ENCODE results near the gene EPN3. TPM values are rescaled to one million over a fixed set of nuclear protein-coding genes. Genes with fewer than 3 reads are reported as not detected.

Gene EPN3
- polyA plus RNA-seq, 1 donor, result 3.3 TPM

DNA sequence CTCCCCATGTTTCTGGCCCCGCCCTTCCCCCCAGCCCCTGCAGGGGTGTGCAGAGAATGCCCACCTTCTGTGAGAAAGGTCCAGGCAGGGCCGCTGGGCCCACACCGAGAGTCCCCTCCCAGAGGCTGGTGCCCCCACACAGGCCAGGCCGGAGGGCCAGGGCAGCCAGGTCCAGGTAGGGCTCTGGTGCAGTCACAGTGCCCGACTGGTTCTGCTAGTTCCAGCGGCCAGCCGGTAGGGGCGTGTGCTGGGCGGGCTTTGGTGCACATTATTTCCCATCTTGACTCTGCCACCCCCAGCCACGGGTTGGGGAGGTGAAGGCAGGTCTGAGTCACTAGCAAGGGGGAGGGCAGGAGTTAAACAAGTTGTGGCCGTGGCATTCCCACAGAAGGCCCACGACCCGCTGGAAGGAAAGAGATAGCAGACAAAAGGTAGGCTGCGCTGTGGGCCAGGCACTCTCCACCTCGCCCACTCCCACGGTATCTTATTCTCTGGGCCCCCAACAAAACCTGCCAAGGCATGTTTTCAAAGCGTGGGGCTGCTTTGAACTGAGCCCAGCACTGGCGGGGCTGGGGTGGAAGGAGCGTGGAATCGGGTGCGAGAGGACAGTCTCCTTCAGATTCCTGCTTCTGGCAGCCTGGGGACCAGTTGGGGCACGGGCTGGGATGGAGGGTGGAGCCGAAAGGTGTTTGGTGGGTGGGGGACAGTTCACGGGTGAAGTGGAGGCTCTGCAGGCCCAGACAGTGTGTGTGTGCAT, 1.9 kb downstream of the EPN3 start:
- peak in 1 of 2 donors; percentile 60 for DNase-seq
- peaks cover 50% of the 10 kb centered on the region for H3K4me1 ChIP-seq (ENCODE audit: control insufficient read depth, insufficient read depth, low read length)
- no peaks in the 10 kb centered on the region for H3K36me3 ChIP-seq (ENCODE audit: control insufficient read depth, insufficient read depth, low read length)
- no peak overlapping the region for H3K4me3 ChIP-seq (ENCODE audit: low read length)
- H3K27ac ChIP-seq (ENCODE audit: low read length), result no peak overlapping the region
- H3K27me3 ChIP-seq (ENCODE audit: control insufficient read depth, insufficient read depth, low read length), result peaks cover 18% of the 10 kb centered on the region
- no CpG with 5 or more reads among the region's 24 CpGs for WGBS (ENCODE audit: insufficient coverage, low lambda C conversion rate)
- H3K9me3 ChIP-seq (ENCODE audit: control insufficient read depth, low read depth, low read length), result no peaks in the 10 kb centered on the region

DNA sequence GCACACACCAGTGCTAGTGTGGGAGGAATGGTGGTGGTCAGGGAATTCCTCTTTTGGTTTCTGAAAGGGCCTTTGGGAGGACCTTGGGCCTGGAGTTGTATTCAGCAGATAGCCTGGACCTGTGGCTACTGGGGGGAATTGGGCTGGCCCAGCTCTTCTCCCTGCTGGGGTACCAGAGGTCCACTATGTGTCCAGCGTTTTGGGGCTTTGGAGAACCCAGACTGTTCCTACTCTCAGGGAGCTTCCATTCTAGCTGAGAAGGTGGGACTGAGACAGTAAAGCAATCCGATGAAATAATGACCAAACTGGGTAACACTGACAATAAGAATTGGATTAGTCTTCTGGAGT, 2.4 kb downstream of the EPN3 start:
- peaks cover 18% of the 10 kb centered on the region for H3K27me3 ChIP-seq (ENCODE audit: control insufficient read depth, insufficient read depth, low read length)
- H3K9me3 ChIP-seq (ENCODE audit: control insufficient read depth, low read depth, low read length), result no peaks in the 10 kb centered on the region
- H3K4me3 ChIP-seq (ENCODE audit: low read length), result no peak overlapping the region
- H3K27ac ChIP-seq (ENCODE audit: low read length), result no peak overlapping the region
- H3K36me3 ChIP-seq (ENCODE audit: control insufficient read depth, insufficient read depth, low read length), result no peaks in the 10 kb centered on the region
- H3K4me1 ChIP-seq (ENCODE audit: control insufficient read depth, insufficient read depth, low read length), result peaks cover 55% of the 10 kb centered on the region
- no peak for DNase-seq
- WGBS (ENCODE audit: insufficient coverage, low lambda C conversion rate), result no CpG with 5 or more reads among the region's 2 CpGs

DNA sequence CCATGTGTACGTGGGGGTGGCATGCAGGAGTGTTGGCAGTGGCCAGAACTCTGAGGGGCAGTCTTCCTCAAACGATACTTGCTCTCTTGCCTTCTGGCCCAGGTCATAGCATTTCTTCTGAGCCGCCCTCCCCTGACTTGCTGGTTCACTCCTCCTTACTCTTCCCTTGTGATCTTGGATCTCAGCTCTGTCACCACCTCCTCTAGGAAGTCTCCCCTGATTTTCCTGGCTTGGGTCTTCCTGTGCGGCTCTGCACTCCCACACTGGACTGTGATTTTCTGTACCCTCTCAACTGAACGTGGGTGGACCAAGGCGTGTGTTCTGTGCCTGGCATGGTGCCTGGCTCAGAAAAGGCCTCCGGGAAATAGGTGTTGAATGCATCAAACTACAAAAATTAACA, 2.9 kb downstream of the EPN3 start:
- peaks cover 18% of the 10 kb centered on the region for H3K27me3 ChIP-seq (ENCODE audit: control insufficient read depth, insufficient read depth, low read length)
- H3K27ac ChIP-seq (ENCODE audit: low read length), result no peak overlapping the region
- no peaks in the 10 kb centered on the region for H3K36me3 ChIP-seq (ENCODE audit: control insufficient read depth, insufficient read depth, low read length)
- peaks cover 58% of the 10 kb centered on the region for H3K4me1 ChIP-seq (ENCODE audit: control insufficient read depth, insufficient read depth, low read length)
- DNase-seq, result no peak
- no peak overlapping the region for H3K4me3 ChIP-seq (ENCODE audit: low read length)
- 92% methylated on average over 2 of the region's 7 CpGs for WGBS (ENCODE audit: insufficient coverage, low lambda C conversion rate)
- no peaks in the 10 kb centered on the region for H3K9me3 ChIP-seq (ENCODE audit: control insufficient read depth, low read depth, low read length)

DNA sequence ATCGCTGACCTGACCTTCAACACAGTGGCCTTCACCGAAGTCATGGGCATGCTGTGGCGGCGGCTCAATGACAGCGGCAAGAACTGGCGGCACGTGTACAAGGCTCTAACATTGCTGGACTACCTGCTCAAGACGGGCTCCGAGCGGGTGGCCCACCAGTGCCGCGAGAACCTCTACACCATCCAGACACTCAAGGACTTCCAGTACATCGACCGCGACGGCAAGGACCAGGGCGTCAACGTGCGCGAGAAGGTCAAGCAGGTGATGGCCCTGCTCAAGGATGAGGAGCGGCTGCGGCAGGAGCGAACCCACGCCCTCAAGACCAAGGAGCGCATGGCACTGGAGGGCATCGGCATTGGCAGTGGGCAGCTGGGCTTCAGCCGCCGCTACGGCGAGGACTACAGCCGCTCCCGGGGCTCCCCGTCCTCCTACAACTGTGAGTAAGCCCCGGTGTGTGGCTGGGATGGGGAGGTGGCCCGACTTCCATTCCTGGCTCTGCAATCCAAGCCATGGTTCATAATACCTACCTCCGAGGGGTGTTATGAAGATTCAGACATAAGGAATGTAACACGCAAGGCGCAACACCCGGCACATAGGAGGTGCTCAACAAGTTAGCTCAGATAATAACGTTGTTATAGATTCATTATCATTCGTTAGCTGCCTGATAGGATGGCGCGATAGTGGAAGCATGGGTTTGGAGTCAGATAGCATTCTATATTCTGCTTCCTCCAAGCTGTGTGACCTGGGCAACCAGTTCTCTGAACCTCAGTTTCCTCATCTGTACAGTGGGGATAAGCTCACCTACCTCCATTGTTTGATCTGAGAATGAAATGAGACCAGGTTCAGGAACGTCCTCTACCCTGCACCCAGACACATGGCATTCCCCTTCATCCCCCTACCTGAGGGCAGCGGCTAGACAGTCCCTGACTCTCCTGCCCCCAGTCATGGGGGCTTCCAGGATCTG, 4.4 kb downstream of the EPN3 start:
- Histone ChIP-seq H3K27me3 (ENCODE audit: control insufficient read depth, insufficient read depth, low read length) (peaks cover 14% of the 10 kb centered on the region), H3K36me3 (ENCODE audit: control insufficient read depth, insufficient read depth, low read length) (no peaks in the 10 kb centered on the region), H3K4me1 (ENCODE audit: control insufficient read depth, insufficient read depth, low read length) (peaks cover 64% of the 10 kb centered on the region), H3K4me3 (ENCODE audit: low read length) (no peak overlapping the region), H3K9me3 (ENCODE audit: control insufficient read depth, low read depth, low read length) (no peaks in the 10 kb centered on the region), H3K27ac (ENCODE audit: low read length) (no peak overlapping the region)
- DNase-seq, result no peak
- 92% methylated on average over 2 of the region's 45 CpGs for WGBS (ENCODE audit: insufficient coverage, low lambda C conversion rate)

DNA sequence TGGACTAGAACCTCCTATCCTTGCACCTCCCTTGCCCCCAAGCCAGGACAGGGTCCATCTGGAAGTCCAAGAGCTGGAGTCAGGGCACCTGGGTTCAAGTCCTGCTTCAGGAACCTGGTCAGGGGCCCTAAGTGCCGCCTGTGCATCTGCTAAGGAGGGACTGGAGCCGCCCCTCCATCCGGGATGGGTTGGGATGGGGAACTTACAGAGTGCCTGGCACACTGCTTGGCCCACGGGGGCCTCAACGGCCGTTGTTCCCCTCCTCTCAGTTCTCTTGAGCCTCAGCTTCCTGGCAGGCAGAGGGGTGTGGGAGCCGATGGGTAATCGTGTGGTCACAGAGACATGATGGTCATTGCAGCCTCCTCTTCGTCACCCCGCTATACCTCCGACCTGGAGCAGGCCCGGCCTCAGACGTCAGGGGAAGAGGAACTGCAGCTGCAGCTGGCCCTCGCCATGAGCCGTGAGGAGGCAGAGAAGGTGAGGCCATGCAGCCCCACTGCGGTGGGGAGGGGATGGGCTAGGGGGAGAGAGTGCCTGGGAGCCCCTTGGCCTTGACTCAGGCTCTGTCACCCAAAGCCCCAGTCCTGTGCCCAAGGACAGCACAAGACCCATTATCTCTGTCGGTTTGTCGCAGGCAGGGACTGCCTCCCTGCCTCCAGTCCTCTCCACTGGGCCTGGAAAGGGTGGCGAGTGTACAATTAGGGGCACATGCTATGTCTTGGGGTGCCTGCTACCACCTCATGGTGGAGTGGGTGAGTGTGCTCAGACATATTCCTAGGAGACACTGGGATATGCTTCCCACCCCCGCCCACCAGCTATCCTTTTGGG, 5.4 kb downstream of the EPN3 start:
- Histone ChIP-seq H3K27me3 (ENCODE audit: control insufficient read depth, insufficient read depth, low read length) (peaks cover 5% of the 10 kb centered on the region), H3K4me3 (ENCODE audit: low read length) (no peak overlapping the region), H3K4me1 (ENCODE audit: control insufficient read depth, insufficient read depth, low read length) (peaks cover 61% of the 10 kb centered on the region), H3K27ac (ENCODE audit: low read length) (peak overlapping the region; percentile 74), H3K36me3 (ENCODE audit: control insufficient read depth, insufficient read depth, low read length) (no peaks in the 10 kb centered on the region), H3K9me3 (ENCODE audit: control insufficient read depth, low read depth, low read length) (no peaks in the 10 kb centered on the region)
- WGBS (ENCODE audit: insufficient coverage, low lambda C conversion rate), result no CpG with 5 or more reads among the region's 20 CpGs
- no peak for DNase-seq

DNA sequence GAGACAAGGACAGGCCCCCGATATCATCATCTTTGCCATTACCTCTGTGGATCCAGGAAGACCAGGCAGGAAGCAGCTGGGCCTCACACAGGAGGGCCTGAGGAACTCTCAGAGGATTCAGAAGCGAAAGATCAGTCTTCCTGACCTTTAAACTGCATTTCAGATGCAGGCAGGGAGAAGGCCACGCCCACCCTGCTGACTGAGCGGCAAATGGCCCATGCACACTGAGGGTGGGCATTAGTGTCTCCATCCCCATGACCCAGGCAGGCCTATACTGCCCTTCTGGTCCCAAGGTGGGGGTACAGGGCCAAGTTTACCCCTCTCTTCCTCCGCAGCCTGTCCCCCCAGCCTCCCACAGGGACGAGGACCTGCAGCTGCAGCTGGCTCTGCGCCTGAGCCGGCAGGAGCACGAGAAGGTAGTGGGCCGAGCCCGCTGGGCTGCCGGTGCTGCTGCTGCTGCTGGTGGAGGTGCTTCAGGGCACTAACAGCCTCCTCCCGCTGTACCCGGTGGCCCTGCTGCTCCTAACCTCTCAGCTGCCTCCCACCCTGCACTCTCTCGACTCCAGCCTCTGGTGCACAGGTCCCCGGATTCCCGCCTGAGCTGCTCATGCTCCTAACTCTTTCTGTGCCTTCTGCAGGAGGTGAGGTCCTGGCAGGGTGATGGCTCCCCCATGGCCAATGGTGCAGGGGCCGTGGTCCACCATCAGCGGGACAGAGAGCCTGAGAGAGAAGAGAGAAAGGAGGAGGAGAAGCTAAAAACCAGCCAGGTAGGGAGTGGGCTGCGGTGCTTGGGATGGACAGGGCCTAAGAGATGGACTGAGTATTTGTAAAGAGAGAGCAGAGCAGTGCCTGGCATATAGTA, 6.2 kb downstream of the EPN3 start:
- Histone ChIP-seq H3K27me3 (ENCODE audit: control insufficient read depth, insufficient read depth, low read length) (no peaks in the 10 kb centered on the region), H3K4me1 (ENCODE audit: control insufficient read depth, insufficient read depth, low read length) (peaks cover 61% of the 10 kb centered on the region), H3K36me3 (ENCODE audit: control insufficient read depth, insufficient read depth, low read length) (no peaks in the 10 kb centered on the region), H3K4me3 (ENCODE audit: low read length) (no peak overlapping the region), H3K27ac (ENCODE audit: low read length) (peak overlapping the region; percentile 74), H3K9me3 (ENCODE audit: control insufficient read depth, low read depth, low read length) (no peaks in the 10 kb centered on the region)
- WGBS (ENCODE audit: insufficient coverage, low lambda C conversion rate), result no CpG with 5 or more reads among the region's 20 CpGs
- DNase-seq, result peak; percentile 74 to 89

DNA sequence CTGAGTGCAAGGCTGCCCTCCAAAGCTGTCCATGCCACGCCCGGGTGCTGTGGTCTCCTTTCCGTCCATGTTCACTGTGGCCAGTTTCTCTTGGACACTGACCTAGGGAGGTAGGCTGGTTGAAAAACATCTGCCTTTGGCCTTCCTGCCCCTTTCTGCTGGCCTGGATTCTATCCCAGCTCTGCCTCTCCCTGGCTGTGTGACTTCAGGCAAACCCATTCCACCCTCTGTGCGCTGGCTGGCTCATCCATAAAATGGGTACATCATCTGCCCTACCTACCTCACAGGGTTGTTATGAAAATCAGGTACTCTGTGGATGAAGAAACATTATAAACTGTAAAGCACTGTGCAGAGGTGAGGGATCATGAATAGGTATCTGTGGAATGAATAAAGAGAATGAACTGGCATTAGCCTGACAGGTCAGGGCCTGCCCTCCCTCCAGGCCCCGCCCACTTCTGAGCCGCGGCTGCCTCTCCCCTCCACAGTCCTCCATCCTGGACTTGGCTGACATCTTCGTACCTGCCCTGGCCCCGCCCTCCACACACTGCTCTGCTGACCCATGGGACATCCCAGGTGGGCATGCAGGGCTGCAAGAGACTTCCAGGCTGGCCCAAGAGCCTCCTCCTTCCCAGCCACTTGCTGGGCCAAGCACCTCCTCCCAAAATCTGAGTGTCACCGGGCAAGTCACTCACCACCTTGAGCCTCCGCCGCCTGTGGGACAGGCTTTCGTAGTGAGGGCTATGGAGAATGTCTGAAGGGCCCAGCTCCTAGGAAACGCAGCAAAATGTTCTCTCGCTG, 7.4 kb downstream of the EPN3 start:
- DNase-seq, result peak in 1 of 2 donors; percentile 51
- Histone ChIP-seq H3K4me1 (ENCODE audit: control insufficient read depth, insufficient read depth, low read length) (peaks cover 51% of the 10 kb centered on the region), H3K4me3 (ENCODE audit: low read length) (no peak overlapping the region), H3K36me3 (ENCODE audit: control insufficient read depth, insufficient read depth, low read length) (no peaks in the 10 kb centered on the region), H3K27ac (ENCODE audit: low read length) (no peak overlapping the region), H3K27me3 (ENCODE audit: control insufficient read depth, insufficient read depth, low read length) (no peaks in the 10 kb centered on the region), H3K9me3 (ENCODE audit: control insufficient read depth, low read depth, low read length) (no peaks in the 10 kb centered on the region)
- WGBS (ENCODE audit: insufficient coverage, low lambda C conversion rate), result no CpG with 5 or more reads among the region's 15 CpGs

DNA sequence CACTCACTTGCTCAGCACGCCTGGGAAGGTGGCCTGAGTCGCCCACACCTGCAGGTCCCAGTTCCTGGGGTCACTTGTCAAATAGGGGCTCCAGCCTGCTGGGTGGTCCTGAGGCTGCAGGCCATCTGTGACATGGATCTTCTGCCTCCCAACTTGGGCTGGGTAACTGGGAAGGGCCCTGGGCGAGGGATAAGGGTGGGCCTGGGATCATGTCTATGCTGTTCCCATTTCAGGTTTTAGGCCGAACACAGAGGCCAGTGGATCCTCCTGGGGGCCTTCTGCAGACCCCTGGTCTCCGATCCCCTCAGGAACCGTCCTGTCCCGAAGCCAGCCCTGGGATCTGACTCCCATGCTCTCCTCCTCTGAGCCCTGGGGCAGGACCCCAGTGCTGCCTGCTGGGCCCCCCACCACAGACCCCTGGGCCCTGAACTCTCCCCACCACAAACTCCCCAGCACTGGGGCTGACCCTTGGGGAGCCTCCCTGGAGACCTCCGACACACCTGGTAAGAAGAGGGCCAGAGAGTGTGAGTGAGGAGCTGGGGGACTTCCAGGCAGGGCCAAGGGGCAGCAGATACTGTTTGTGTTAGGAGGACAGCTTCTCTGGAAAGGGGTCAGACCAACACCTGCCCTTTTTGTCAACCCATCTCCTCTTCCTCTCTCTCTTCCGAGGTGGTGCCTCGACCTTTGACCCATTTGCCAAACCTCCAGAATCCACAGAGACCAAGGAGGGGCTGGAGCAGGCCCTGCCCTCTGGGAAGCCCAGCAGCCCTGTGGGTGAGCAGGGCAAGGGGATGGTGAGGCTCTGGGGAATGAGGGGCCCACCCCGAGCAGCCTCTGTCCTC, 8.2 kb downstream of the EPN3 start:
- Histone ChIP-seq H3K4me3 (ENCODE audit: low read length) (no peak overlapping the region), H3K36me3 (ENCODE audit: control insufficient read depth, insufficient read depth, low read length) (no peaks in the 10 kb centered on the region), H3K27me3 (ENCODE audit: control insufficient read depth, insufficient read depth, low read length) (no peaks in the 10 kb centered on the region), H3K27ac (ENCODE audit: low read length) (no peak overlapping the region), H3K9me3 (ENCODE audit: control insufficient read depth, low read depth, low read length) (no peaks in the 10 kb centered on the region), H3K4me1 (ENCODE audit: control insufficient read depth, insufficient read depth, low read length) (peaks cover 51% of the 10 kb centered on the region)
- no CpG with 5 or more reads among the region's 11 CpGs for WGBS (ENCODE audit: insufficient coverage, low lambda C conversion rate)
- no peak for DNase-seq

Measured in large intestine (tissue), 3 donors.